ENCODE results near the gene MVB12B.

DNA sequence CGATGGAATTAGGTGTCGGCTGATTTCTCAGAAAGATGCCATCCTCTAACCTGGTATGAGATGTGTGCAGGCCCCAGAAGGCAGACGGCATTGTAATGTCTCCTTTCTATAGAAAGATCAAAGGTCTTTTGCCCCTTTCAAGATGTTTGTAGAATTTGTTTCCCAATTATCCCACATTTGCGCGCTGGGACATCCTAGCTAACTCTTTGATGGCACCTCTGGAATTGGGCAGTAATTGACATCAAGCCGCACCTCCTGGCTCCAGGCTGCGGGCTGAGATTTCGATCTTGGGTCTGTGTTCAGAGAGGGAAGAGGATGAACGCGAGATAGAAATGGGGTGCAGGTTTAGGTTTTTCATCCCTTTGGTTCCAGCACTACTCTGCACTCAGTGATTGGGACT lies 202.3 kb downstream of the MVB12B start:
- TF ChIP-seq, protein P1, sequence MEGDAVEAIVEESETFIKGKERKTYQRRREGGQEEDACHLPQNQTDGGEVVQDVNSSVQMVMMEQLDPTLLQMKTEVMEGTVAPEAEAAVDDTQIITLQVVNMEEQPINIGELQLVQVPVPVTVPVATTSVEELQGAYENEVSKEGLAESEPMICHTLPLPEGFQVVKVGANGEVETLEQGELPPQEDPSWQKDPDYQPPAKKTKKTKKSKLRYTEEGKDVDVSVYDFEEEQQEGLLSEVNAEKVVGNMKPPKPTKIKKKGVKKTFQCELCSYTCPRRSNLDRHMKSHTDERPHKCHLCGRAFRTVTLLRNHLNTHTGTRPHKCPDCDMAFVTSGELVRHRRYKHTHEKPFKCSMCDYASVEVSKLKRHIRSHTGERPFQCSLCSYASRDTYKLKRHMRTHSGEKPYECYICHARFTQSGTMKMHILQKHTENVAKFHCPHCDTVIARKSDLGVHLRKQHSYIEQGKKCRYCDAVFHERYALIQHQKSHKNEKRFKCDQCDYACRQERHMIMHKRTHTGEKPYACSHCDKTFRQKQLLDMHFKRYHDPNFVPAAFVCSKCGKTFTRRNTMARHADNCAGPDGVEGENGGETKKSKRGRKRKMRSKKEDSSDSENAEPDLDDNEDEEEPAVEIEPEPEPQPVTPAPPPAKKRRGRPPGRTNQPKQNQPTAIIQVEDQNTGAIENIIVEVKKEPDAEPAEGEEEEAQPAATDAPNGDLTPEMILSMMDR (IDR thresholded peaks at IDR 0.05), result no peak
- no peak for TF ChIP-seq POLR2A (IDR thresholded peaks at IDR 0.05)

Measured in vagina (tissue), 2 donors.